GM10248 (cell line): ENCODE results near the gene WFIKKN2.

ENCODE experiments used
- CTCF ChIA-PET: fragments of 300-600 bp; sonication (Branson Sonifier 250); formaldehyde crosslinking; extraction: SDS; loops from one replicate; lab custom pipeline; 2021; ENCODE audit warnings: antibody characterized with exemption; lab: Yijun Ruan, JAX
- POLR2A ChIA-PET: fragments of 350-650 bp; sonication (Branson Sonifier 250); formaldehyde crosslinking; extraction: SDS; loops from one replicate; lab custom pipeline; 2020; ENCODE audit warnings: antibody characterized with exemption; lab: Yijun Ruan, JAX
- DNase-seq: peaks from one replicate; pipeline ENCODE4 v3.0.0; 2012; ENCODE audit errors: extremely low spot score
- CTCF ChIP-seq: IDR thresholded peaks from 2 replicates; pipeline ENCODE4 v1.5.1; 2012; ENCODE audit warnings: mild to moderate bottlenecking, low read depth; ENCODE audit errors: extremely low read depth, missing control alignments, control extremely low read depth

Gene WFIKKN2

GRCh38 chr17:50807675-50808074, 27.7 kb upstream of the WFIKKN2 start:
- no peak for DNase-seq
- ChIA-PET CTCF (interaction anchor here (1.1 to 1.8 kb wide), 5 partner anchors 9 to 35 kb away, joined by 3 to 6 read pairs (median 4); no protein-coding TSS in a partner anchor), POLR2A (no interaction called here)
- no peak for TF ChIP-seq CTCF

- POLR2A ChIA-PET, result no interaction called here
- CTCF ChIA-PET, result interaction anchor here (0.8 kb wide), 1 partner anchor 10 kb away, joined by 4 read pairs; no protein-coding TSS in a partner anchor
- no peak for TF ChIP-seq CTCF
- no peak for DNase-seq
Measured at GRCh38 chr17:50808413-50808812, 27.0 kb upstream of the WFIKKN2 start.

GRCh38 chr17:50808888-50809287, 26.5 kb upstream of the WFIKKN2 start:
- CTCF ChIA-PET, result interaction anchor here (0.8 to 1.9 kb wide), 2 partner anchors 9 to 26 kb away, joined by 4 to 7 read pairs; no protein-coding TSS in a partner anchor
- no peak for TF ChIP-seq CTCF
- POLR2A ChIA-PET, result no interaction called here

GRCh38 chr17:50813583-50813982, 21.8 kb upstream of the WFIKKN2 start:
- POLR2A ChIA-PET, result no interaction called here
- TF ChIP-seq CTCF, result no peak
- CTCF ChIA-PET, result interaction anchor here (1.1 to 8.9 kb wide), 6 partner anchors 17 to 340 kb away, joined by 3 to 79 read pairs (median 4); partner anchors contain the start of genes NME1 and WFIKKN2

More at GRCh38 chr17:50808888-50809287, 26.5 kb upstream of the WFIKKN2 start:
- DNase-seq, result no peak

GRCh38 chr17:50815400-50815799, 20.0 kb upstream of the WFIKKN2 start:
- TF ChIP-seq CTCF, result no peak
- ChIA-PET CTCF (interaction anchor here (0.7 to 8.9 kb wide), 4 partner anchors 14 to 48 kb away, joined by 3 to 79 read pairs (median 44); no protein-coding TSS in a partner anchor), POLR2A (no interaction called here)
- no peak for DNase-seq

More at GRCh38 chr17:50813583-50813982, 21.8 kb upstream of the WFIKKN2 start:
- DNase-seq, result no peak

- ChIA-PET POLR2A (no interaction called here), CTCF (interaction anchor here (0.8 to 8.9 kb wide), 12 partner anchors 9 to 185 kb away, joined by 3 to 79 read pairs (median 5); no protein-coding TSS in a partner anchor)
- DNase-seq, result no peak
- no peak for TF ChIP-seq CTCF
Measured at GRCh38 chr17:50816271-50816670, 19.1 kb upstream of the WFIKKN2 start.
